GM18858 (cell line): ENCODE results near the gene SRSF6.
"Not testable (repeated sequence)": the region's sequence is repeated elsewhere in the genome, so short reads cannot be mapped to it uniquely, and the experiment has no call there.

Experiments used
- ATAC-seq: cut with Tn5 transposase; IDR thresholded peaks from one replicate; pipeline ENCODE4 v1.9.1; 2021; ENCODE audit not compliant: unreplicated experiment

The SRSF6 gene

DNA sequence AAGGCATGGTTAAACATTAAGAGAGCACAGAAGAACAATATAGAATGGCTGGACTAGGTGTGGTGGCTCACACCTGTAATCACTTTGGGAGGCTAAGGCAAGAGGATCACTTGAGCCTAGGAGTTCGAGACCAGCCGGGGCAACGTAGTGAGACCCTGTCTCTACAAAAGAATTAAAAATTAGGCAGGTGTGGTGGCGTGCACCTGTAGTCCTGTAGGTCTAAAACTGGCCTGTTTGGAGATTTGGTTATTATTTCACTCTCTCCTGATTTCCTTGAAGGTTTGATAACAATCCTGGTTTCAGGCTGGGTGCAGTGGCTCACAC lies 15.6 kb downstream of the SRSF6 start:
- no peak for ATAC-seq

DNA sequence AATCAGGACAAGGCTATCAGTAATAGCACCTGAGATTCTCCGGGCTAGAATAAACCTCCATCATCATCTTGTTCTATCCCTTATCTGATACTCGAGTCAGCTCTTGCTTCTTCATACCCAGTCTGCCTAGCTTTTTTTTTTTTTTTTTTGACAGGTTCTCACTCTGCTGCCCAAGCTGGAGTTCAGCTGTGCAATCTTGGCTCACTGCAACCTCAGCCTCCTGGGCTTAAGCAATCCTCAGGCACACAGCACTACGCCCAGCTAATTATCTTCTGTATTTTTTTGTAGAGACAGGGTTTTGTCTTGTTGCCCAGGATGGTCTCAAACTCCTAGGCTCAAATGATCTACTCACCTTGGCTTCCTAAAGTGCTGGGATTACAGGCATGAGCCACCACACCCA lies 19.5 kb downstream of the SRSF6 start:
- no peak for ATAC-seq

DNA sequence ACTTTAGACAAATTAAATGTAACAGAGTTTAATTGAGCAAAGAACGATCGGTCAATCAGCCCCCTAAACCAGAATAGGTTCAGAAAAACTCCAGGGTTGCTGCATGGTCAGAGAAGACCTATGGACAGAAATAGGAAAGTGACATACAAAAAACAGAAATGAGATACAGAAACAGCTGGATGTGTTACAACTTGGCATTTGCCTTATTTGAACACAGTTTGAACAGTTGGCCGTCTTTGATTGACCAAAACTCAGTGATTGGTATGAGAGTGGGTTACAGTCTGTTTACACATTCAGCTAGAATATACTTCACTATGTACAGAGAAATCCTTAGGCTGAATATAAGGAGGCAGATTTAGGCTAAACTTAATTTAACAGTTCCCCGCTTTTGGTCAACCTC lies 19.9 kb downstream of the SRSF6 start:
- ATAC-seq = no peak

DNA sequence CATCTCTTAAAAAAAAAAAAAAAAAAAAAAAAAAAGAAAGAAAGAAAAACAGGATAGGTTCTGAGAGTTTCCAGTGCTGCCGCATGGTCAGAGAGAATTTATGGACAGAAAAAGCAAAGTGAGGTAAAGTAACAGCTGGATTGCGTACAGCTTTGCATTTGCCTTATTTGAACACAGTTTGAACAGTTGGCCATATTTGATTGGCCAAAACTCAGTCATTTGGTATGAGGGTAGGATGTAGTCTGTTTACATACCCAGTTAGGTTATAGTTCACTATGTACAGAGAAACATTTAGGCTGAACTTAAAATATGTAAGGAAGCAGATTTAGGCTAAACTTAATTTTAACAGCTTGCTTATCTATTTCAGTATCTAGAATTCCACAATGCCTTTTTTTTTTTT lies 32.3 kb downstream of the SRSF6 start:
- ATAC-seq = no peak

DNA sequence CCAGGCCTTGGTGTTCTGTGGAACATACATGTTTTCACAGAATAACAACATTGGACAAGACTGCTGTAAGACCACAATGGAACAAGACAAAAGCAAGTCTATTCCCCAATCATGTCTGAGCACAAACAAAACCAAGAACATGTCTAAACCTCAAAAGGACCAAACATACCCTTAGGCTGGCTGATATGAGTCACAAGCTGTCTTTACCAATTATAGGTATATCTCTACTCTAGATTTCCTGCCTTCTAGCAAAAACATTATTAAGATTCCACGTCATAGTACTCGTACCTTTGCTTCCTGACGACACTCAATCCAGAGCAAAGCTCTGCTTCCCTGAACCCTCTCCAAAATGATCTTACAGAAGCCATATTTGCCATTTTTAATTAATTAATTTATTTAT lies 34.4 kb downstream of the SRSF6 start:
- peak; percentile 82 for ATAC-seq

DNA sequence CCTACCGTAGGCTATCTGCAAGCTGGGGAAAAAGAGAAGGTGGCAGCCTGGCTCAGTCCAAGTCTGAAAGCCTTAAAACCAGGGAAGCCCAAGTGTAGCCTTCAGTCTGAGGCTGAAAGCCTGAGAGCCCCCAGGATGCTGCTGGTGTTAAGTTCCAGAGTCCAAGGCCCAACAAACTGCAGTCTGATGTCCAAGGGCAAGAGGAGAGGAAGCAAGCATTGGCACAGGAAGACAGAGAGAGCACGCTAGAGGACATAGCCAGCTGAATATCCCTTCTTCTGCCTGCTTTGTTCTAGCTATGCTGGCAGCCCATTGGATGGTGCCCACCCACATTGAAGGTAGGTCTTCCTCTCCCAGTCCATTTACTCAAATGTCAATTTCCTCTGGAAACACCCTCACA lies 37.7 kb downstream of the SRSF6 start:
- ATAC-seq = no peak

DNA sequence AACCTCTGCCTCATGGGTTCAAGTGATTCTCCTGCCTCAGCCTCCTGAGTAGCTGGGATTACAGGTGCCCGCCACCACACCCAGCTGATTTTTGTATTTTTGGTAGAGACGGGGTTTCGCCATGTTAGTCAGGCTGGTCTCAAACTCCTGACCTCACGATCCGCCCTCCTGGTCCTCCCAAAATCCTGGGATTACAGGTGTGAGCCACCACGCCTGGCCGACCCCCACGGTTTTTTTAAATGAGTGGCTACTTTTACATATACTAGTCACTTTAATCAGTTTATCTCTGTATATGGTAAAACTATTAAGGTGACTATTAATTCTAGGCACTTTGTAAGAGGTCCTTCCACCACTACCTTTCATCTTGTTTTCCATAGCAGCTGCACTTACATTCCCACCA lies 44.3 kb downstream of the SRSF6 start:
- not testable (repeated sequence) for ATAC-seq

DNA sequence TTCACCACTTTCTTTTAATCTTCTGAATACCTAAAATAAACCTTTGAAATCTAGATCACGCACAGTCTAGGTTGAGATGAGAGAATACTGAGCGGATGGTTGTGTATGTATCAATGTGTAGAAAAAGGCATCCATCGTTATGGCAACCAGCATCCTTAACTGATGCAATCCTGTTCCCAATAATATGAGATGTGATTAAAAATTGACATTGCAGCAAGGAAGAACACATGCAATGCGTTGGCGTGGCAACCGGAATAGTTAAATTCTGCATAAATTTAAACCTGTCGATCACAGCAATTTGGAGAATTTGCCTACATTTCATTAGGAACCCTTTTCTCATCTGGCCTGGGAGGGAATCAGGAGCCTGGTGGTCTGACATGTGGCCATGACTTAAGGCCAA lies 48.5 kb downstream of the SRSF6 start:
- ATAC-seq = no peak

DNA sequence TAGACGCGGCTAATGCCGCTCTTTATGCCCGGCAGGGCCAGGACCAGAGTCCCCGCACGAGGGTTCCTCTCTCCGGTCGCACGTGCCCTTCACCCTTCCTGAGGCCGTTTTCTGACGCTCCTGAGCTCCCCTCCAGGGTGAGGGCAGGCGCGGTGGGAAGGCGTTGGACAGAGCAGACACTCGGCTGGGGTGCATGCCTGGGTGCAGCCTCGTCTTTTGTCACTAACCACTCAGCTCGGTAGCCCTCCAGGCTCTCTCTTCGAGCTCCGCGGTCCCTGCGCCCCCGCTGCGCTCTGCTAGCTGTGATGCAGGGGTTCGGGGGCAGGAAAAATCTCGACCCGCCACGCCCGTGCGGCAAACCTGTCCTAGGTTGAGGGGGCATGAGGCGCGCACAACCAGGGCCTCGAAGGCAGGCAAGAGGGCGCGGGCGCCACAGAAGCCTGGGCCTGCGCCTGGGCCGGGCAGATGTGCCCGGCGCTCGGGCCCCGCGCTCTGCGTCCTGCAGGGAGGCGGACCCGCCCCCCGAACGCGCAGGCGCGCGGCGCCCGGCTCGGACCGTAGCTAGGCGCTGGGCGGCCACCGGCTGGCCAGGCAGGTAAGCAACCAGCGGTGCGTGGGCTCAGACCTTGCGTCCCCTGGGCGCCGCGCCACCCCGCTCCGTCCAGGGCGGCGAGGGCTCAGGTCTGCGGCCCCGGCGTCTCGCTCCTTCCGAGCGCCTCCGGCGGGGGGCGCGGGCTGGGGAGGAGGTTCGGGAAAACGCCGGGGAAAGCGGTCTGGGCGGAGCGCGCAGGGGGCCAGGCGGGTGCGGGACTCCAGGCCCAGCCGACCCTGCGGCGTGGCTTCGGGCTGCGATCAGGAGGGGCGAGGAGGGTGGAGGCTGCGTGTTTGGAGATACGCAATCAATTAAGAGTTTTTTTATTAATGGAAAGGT lies 49.7 kb downstream of the SRSF6 start, which contains the start of gene L3MBTL1:
L3MBTL1 (plus strand) TSS at position 548 of the 931 bp plus-strand sequence. CDS start 5,807 bp downstream, outside the sequence.
- ATAC-seq = no peak

DNA sequence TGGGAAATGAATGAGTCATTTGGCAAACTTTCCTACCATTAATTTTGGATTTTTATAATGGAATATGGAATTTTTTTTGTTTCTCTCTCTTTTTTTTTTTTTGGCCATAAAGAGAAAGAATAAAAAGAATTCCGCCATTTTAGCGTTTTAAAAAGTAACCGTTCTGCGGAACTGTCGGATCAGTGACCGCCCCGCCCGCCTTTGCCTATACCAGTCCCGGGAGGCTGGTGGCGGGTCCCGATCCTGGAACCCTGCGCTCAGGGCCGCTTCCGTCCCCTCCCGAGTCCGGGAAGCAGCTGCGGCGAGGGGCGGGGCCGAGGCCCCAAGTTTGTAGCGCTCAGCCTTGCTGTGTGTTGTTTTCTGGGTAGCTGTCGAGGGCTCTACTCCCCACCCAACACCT lies 50.4 kb downstream of the SRSF6 start:
- no peak for ATAC-seq

DNA sequence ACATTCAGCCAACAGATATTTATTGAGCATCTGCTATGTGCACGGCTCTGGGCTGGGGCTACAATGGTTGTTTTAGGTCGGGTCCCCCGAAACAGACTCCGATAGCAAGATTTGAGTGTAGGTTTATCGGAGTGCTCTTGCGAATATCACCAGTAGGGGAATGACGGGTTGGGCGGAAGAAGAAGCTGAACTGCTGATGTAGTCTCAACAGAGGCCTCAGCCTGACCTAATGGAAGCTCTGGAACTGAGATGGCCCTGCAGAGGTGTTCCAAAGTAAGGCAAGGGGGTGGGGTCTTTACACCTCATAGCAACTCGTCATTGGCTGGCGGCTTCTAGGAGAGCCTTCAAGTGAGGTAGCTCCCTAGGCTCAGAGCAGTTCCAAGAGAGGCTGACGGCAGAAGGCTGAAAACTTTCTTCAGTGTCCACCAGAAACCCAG lies 50.9 kb downstream of the SRSF6 start:
- ATAC-seq = no peak

DNA sequence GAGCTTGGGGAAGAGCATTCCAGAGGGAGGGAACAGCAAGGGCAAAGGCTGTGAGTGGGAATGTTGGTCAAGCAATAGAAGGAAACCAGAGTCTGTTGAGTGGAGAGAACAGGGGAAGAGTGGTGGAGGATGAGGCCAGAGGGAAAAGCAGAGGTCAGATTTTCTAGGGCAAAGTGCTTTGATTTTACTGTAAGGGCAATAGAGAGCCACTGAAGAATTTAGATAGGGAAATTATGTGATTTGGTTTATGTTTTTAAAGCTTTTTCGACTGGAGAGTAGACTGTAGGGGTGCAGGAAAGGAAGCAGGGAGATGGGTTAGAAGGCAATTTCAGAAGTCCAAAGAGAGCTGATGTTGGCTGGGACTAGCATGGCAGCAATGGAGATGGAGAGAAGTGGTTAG lies 54.2 kb downstream of the SRSF6 start:
- no peak for ATAC-seq

DNA sequence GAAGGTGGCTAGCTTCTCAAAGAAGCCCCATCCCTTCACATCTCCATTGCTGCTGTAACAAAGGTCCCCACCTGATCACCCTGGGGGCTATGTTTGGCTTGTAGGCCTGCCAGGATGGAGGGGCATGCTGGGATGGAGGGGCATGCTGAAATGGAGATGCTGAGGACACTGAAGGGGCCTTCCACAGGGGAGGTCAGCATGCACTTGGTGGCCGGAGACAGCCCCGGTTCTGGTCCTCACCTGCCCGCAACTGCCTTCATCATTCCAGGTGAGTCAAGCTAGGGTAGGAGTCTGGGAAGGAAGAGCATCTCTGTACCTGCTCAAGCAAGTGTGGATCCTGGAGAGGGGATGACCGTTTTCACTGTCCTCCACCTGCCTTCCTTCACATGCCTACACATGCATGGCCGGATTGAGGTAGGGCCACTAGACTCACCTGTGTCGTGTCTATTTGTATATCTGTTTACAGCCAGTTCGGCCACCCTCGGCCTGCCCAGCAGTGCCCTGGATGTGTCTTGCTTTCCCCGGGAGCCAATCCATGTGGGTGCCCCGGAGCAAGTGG lies 55.8 kb downstream of the SRSF6 start:
- no peak for ATAC-seq
